B cell (primary cell): ENCODE measurements around the gene TAMALIN.

Experiments
- EZH2 ChIP-seq: IDR thresholded peaks from 2 replicates; pipeline ENCODE4 v1.6.1; 2012; ENCODE audit warnings: borderline replicate concordance, low read depth, mild to moderate bottlenecking, moderate library complexity, low read length; ENCODE audit not compliant: insufficient read depth, poor library complexity, severe bottlenecking
- TF ChIP-seq, protein P1 (sequence below): fragments of 200-600 bp; IDR thresholded peaks from one replicate; pipeline ENCODE4 v1.8.0; 2022; ENCODE audit warnings: antibody characterized with exemption, mild to moderate bottlenecking

DNA sequence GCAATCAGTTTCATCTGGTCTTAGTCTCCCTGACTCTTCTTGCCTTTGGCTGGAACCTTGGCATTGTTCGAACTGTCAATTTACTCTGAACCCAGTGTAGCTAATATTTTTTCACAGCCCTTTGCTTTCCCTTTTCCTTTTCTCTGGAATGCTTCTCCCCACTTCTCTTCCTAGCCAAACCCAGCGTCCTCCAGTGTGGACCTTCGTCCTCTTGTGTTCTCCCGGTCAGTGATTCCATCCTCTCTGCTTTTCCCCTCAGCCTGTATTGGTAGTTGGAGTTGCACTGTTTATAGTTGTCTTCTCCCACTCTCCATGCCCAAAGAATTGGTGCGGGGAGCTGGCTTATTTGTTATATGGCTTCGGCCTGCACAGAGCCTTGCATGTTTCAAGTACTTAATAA is 45.9 kb upstream of the TAMALIN start:
- TF ChIP-seq, protein P1, sequence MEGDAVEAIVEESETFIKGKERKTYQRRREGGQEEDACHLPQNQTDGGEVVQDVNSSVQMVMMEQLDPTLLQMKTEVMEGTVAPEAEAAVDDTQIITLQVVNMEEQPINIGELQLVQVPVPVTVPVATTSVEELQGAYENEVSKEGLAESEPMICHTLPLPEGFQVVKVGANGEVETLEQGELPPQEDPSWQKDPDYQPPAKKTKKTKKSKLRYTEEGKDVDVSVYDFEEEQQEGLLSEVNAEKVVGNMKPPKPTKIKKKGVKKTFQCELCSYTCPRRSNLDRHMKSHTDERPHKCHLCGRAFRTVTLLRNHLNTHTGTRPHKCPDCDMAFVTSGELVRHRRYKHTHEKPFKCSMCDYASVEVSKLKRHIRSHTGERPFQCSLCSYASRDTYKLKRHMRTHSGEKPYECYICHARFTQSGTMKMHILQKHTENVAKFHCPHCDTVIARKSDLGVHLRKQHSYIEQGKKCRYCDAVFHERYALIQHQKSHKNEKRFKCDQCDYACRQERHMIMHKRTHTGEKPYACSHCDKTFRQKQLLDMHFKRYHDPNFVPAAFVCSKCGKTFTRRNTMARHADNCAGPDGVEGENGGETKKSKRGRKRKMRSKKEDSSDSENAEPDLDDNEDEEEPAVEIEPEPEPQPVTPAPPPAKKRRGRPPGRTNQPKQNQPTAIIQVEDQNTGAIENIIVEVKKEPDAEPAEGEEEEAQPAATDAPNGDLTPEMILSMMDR, result no peak
- no peak for TF ChIP-seq EZH2
